Nucleus accumbens (tissue), 56 donors: ENCODE data around the gene GBA2.

Experiments
- DNase-seq, 56 donors: peaks; one replicate each; lab custom pipeline; 2025; lab: John Stamatoyannopoulos, UW

GBA2 gene

GRCh38 chr9:35741740-35742139 lies 7.3 kb downstream of the GBA2 start:
- DNase-seq: no peak

DNA sequence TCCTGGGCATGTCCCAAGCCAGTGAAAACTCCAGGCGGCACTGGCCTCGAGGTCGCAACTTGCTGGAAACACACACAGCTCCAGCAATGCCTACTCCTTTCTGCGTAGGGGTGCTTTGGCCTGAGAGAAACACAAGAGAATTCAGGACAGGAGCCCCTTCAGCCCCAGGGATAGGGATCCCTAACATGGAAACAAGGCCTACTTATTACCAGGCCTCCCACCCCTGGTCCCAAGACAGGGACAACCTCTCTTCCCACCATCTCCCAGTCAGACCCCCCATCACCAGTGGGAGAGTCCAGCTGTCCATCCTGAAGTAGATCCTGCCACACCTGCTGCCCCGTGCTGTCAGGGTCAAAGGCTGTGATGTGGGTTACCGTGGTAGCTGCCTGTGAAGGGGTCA lies 8.8 kb downstream of the GBA2 start:
- DNase-seq: no peak

DNA sequence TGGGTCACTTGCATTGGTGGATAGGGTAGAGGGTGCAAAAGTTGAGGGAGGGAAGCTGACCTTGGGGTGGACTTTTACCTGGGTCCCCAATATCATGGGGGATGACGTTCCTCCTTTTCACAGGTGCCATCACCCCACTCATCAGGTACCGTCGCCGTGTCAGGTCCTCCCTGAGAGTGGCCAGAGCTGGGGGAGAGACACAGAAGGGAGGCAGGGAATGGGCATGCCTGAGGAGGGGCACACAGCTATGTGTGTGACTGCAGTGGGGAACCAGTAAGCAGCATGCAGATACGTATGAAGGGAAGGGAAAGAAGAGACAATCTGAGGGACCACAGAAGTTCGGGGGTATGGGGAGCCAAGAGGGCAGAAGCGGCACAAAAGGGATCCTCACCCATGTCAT lies 10.1 kb downstream of the GBA2 start:
- no peak for DNase-seq

GRCh38 chr9:35738186-35738585 lies 10.8 kb downstream of the GBA2 start:
- DNase-seq: no peak

- no peak for DNase-seq
Observed at GRCh38 chr9:35737143-35737542, 11.9 kb downstream of the GBA2 start.

DNA sequence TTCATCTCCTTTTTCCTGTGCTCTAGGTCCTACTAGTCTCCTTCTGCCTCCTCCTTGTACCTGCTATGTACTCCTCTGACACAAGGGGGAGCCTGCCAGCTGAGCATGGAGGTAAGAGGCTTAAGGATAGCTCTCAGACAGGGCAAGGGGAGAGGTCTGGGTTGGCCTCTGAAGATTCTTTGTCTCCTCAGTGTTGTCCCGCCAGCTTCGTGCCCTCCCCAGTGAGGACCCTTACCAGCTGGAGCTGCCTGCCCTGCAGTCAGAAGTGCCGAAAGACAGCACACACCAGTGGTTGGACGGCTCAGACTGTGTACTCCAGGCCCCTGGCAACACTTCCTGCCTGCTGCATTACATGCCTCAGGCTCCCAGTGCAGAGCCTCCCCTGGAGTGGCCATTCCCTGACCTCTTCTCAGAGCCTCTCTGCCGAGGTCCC lies 12.8 kb downstream of the GBA2 start:
- DNase-seq: peak in 28 of 56 donors; percentile 2 to 62 (median 18)

DNA sequence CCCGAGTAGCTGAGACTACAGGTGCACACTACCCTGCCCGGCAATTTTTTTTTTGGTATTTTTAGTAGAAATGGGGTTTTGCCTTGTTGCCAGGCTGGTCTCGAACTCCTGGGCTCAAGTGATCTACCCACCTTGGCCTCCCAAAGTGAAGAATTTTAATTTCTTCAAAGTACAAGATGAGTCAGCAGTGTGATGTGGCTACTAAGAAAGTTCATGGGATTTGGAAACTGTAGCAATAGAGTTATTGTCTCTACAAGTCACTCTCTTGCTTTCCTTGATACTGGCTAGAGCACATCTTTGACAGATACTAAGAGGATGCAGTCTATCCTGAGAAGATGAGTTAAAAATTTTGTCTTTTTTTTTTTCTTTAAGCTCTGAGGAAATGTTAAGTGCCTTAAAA lies 14.9 kb downstream of the GBA2 start:
- DNase-seq: no peak

- DNase-seq: peak in 10 of 56 donors; percentile 16 to 57 (median 39)
Observed at GRCh38 chr9:35732800-35733541, 16.1 kb downstream of the GBA2 start.

DNA sequence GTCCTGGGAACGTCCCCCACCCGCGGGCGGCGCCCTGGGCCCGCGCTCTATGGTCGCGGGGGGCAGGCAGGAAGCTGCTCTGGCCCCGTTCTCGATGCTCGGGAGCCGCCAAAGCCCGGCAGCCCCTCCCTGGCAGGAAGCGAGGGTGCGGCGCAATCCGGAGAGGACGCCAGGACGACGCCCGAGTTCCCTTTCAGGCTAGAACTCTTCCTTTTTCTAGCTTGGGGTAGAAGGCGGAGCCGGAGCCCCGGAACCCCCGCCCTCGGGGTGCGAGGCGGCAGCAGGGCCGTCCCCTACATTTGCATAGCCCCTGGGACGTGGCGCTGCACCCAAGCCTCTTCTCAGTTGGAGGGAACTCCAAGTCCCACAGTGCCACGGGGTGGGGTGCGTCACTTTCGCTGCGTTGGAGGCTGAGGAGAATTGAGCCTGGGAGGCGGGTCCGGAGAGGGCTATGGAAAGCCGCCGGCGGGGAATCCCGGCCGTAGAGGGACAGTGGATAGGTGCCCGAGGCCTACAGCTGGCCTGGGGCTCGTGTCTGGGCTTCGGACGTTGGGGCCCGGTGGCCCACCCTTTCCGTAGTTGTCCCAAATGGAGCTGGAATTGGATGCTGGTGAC lies 16.7 kb downstream of the GBA2 start, which contains the start of the genes CREB3 and TLN1:
Gene CREB3, plus strand, starts transcription at position 482 of the 615 bp plus-strand sequence. Its CDS starts 107 bp downstream, at position 589.
Gene TLN1, minus strand, starts transcription at position 11 of the 615 bp plus-strand sequence. CDS start 6,501 bp downstream, outside the sequence.
- peak; percentile 86 to 100 (median 97) for DNase-seq

GRCh38 chr9:35731415-35732184 lies 17.4 kb downstream of the GBA2 start:
- DNase-seq: peak in 4 of 56 donors; percentile 49 to 73 (median 62)

- DNase-seq: no peak
Observed at GRCh38 chr9:35730486-35730854, 18.6 kb downstream of the GBA2 start.

GRCh38 chr9:35729700-35730485 lies 19.1 kb downstream of the GBA2 start:
- peak in 21 of 56 donors; percentile 3 to 32 (median 17) for DNase-seq

DNA sequence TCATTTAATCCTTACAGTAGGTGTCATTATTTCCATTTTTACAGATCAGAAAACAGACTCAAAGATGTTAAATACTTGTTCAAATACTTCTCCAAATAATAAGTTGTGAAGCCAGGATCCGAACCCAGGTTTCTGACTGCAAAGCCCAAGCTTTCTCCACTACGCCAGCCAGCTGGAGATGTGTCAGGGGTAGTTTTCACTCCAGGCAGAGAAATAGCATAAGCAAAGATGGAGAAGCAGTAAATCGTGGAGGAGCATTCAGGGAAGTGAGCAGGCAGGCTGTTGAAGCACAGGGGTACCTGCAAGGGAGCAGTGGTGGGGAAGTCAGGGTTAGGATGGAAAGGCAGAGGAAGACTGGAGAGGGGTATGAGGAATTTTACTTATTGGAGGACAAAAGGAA lies 19.9 kb downstream of the GBA2 start:
- no peak for DNase-seq

DNA sequence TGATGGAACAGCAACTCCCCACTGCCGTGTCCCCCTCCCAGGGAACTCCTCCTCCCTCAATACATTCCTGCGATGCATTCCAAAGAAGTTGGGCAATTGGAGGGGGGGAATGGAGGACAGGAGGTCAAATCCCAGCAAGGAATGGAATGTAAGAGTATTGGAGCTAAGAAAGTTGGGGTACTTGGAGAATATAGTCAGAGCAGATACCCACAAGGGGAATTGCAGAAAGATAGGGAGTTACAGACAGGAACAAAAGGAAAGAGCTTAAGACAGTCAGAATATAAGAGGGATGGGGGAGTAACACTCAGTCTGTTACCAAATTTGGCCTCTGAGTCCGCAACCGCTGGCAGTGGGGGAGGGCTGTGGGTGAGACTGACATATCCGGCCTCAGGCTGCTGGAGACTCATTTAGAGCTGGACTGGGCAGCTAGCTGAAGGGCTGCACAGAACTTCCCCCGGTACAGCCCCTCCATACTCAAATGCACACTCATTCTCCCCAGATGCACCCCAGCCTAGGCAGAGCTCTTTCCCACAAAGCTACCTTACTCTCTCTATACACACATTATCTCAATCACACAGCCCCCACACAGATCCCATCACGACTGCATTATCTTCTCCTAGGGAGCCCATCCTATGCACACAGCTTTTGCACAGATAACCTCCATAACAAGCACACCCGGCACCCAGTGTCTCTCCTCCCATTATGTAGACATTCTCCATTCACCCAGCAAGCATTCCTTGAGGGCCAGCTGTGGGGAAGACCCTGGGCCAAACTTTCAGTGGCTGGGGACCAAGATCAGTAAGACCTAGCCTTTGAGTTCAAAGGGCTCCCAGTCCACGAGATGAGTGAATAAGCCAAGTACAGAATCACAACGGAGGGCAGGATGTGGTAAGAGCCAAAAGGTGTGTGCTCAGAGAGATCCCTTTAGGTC lies 20.7 kb downstream of the GBA2 start:
- DNase-seq: peak in 20 of 56 donors; percentile 5 to 45 (median 20)

- no peak for DNase-seq
Observed at GRCh38 chr9:35727676-35728040, 21.4 kb downstream of the GBA2 start.

- DNase-seq: peak in 37 of 56 donors; percentile 1 to 80 (median 42)
Observed at GRCh38 chr9:35726931-35727330, 22.1 kb downstream of the GBA2 start.

DNA sequence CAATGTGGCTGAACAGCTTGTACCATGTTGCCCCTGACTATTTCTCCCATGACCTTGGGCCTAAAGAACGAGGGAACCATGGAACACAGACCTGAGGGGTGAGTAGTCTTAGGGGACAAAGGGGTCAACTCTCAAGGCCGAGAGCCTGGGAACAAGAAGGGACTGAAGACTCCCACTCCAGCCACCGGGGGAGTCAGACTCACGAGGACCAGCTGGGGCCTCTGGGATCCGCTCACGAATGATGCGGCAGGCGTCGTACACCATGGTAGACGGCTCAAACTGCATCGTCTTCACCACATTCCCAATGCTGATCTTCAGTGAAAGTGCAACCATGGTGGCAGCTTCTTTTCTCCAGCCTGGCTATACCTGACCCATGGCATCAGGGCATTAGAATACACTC lies 23.7 kb downstream of the GBA2 start:
- DNase-seq: no peak

DNA sequence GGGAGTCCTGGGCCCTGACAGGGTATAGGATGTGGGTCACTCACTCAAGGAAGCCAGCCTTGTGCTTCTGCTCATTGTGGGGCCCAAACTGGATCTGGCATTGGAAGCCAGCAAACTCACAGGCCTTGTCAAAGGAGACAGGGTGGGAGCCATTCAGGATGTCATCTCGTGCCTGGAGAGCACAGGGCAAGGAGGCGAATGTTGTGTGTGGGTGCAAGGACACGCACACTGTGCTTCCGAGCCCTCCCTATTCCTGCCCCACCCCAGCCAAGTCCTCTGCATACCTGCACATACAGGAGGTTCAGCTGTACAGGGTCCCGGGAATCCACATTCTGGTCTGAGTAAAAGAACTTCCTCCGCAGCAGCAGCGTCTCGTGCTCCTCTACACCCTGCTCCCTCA lies 25.1 kb downstream of the GBA2 start:
- DNase-seq: no peak

DNA sequence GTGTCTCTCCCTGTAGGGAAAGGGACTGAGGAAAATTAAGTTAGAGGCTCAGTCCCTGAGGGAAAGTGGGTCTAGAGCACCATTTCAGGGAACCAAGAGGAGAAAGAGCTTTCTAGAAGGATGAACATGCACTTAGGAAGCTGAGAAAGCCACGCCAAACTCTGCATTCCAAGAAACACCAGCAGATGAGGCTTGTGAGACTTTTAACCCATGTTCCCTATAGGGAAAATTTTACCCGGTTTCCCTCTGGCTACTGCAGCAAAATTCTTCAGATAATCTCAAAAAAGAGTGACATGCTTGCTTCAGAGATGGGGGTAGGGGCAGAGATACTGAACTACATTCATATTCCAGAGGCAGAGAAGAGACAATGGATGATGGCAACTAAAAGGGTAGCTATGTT lies 25.6 kb downstream of the GBA2 start:
- DNase-seq: no peak
